H9 (cell line): ENCODE results near the gene KLC1. TPM values are rescaled to one million over a fixed set of nuclear protein-coding genes. Genes with fewer than 3 reads are reported as not detected.

Source experiments
- DNase-seq: peaks from one replicate; pipeline ENCODE4 v3.0.0-alpha.2; 2017
- H2AFZ ChIP-seq: one replicate; pipeline ENCODE4 v1.6.1; 2013; ENCODE audit warnings: mild to moderate bottlenecking, low read length, control low read depth, moderate library complexity
- H2AK5ac ChIP-seq: 2 replicates; pipeline ENCODE4 v1.6.1; 2013; ENCODE audit warnings: low read length, control low read depth, mixed read lengths; ENCODE audit not compliant: insufficient read length
- H2BK120ac ChIP-seq: one replicate; pipeline ENCODE4 v1.6.1; 2013; ENCODE audit warnings: low read depth, mild to moderate bottlenecking, low read length, control low read depth, inconsistent platforms; ENCODE audit not compliant: poor library complexity, severe bottlenecking
- H2BK12ac ChIP-seq: 2 replicates; pipeline ENCODE4 v1.6.1; 2013; ENCODE audit warnings: low read length, control low read depth, mixed read lengths, low read depth; ENCODE audit not compliant: insufficient read length
- H2BK15ac ChIP-seq: 2 replicates; pipeline ENCODE4 v1.6.1; 2013; ENCODE audit warnings: low read depth, low read length, control low read depth
- H2BK20ac ChIP-seq: one replicate; pipeline ENCODE4 v1.6.1; 2013; ENCODE audit warnings: low read depth, mild to moderate bottlenecking, low read length, control low read depth, inconsistent platforms; ENCODE audit not compliant: poor library complexity, severe bottlenecking
- H2BK5ac ChIP-seq: 2 replicates; pipeline ENCODE4 v1.6.1; 2013; ENCODE audit warnings: low read length, control low read depth, mixed read lengths; ENCODE audit not compliant: insufficient read length
- H3K14ac ChIP-seq: 2 replicates; pipeline ENCODE4 v1.6.1; 2013; ENCODE audit warnings: low read length, control low read depth; ENCODE audit not compliant: insufficient read depth
- H3K18ac ChIP-seq: 2 replicates; pipeline ENCODE4 v1.6.1; 2013; ENCODE audit warnings: low read depth, mild to moderate bottlenecking, mixed read lengths, low read length, control low read depth; ENCODE audit not compliant: insufficient read length
- H3K23ac ChIP-seq: 2 replicates; pipeline ENCODE4 v1.6.1; 2013; ENCODE audit warnings: low read length, control low read depth, mixed read lengths, low read depth; ENCODE audit not compliant: insufficient read length
- H3K23me2 ChIP-seq: 2 replicates; pipeline ENCODE4 v1.6.1; 2013; ENCODE audit warnings: low read depth, mild to moderate bottlenecking, mixed read lengths, low read length, control low read depth; ENCODE audit not compliant: insufficient read length, poor library complexity, severe bottlenecking
- H3K27ac ChIP-seq: 2 replicates; pipeline ENCODE4 v1.5.1; 2013; ENCODE audit warnings: low read length, control low read depth, mixed read lengths, low read depth; ENCODE audit not compliant: insufficient read length
- H3K27me3 ChIP-seq: 2 replicates; pipeline ENCODE4 v1.6.1; 2013; ENCODE audit warnings: low read length, control low read depth, inconsistent platforms; ENCODE audit not compliant: insufficient read depth
- H3K4ac ChIP-seq: 2 replicates; pipeline ENCODE4 v1.6.1; 2013; ENCODE audit warnings: low read depth, mild to moderate bottlenecking, control low read depth, inconsistent platforms, low read length, moderate library complexity
- H3K4me1 ChIP-seq: 2 replicates; pipeline ENCODE4 v1.6.1; 2013; ENCODE audit warnings: low read length, control low read depth, inconsistent platforms; ENCODE audit not compliant: insufficient read depth
- H3K4me2 ChIP-seq: 2 replicates; pipeline ENCODE4 v1.6.1; 2013; ENCODE audit warnings: low read length, control low read depth, mixed read lengths; ENCODE audit not compliant: insufficient read length, insufficient read depth
- H3K56ac ChIP-seq: 2 replicates; pipeline ENCODE4 v1.6.1; 2013; ENCODE audit warnings: low read depth, mild to moderate bottlenecking, mixed read lengths, low read length, control low read depth; ENCODE audit not compliant: insufficient read length
- H3K79me1 ChIP-seq: 2 replicates; pipeline ENCODE4 v1.6.1; 2013; ENCODE audit warnings: low read depth, mild to moderate bottlenecking, moderate library complexity, low read length, control low read depth, inconsistent platforms; ENCODE audit not compliant: insufficient read depth, poor library complexity, severe bottlenecking
- H3K79me2 ChIP-seq: 2 replicates; pipeline ENCODE4 v1.6.1; 2013; ENCODE audit warnings: low read length, control low read depth, inconsistent platforms; ENCODE audit not compliant: insufficient read depth
- H3K9ac ChIP-seq: 2 replicates; pipeline ENCODE4 v1.6.1; 2013; ENCODE audit warnings: low read length, control low read depth, mixed read lengths; ENCODE audit not compliant: insufficient read length; ENCODE audit errors: extremely low read depth
- H3K9me3 ChIP-seq: one replicate; pipeline ENCODE4 v1.6.1; 2013; ENCODE audit warnings: low read depth, low read length, inconsistent platforms; ENCODE audit not compliant: control insufficient read depth
- H3T11ph ChIP-seq: one replicate; pipeline ENCODE4 v1.6.1; 2013; ENCODE audit warnings: mild to moderate bottlenecking, low read length, control low read depth, inconsistent platforms
- H4K20me1 ChIP-seq: one replicate; pipeline ENCODE4 v1.6.1; 2013; ENCODE audit not compliant: control insufficient read depth, insufficient read length, insufficient read depth
- H4K5ac ChIP-seq: 2 replicates; pipeline ENCODE4 v1.6.1; 2013; ENCODE audit warnings: low read depth, mild to moderate bottlenecking, mixed read lengths, low read length, control low read depth; ENCODE audit not compliant: insufficient read length
- H4K8ac ChIP-seq: replicated peaks from 2 replicates; pipeline ENCODE4 v1.6.1; 2013; ENCODE audit warnings: low read length, control low read depth, mixed read lengths, low read depth; ENCODE audit not compliant: insufficient read length
- H4K91ac ChIP-seq: 2 replicates; pipeline ENCODE4 v1.6.1; 2013; ENCODE audit warnings: low read depth, mild to moderate bottlenecking, moderate library complexity, mixed read lengths, low read length, control low read depth; ENCODE audit not compliant: insufficient read length
- H3K27ac Mint-ChIP-seq, 3 experiments: 2 replicates in 2 of 3; 3 replicates in 1 of 3; pipeline ENCODE4 v1.8.0; 2020 to 2021; ENCODE audit warnings: mixed read lengths in 3 of 3, mild to moderate bottlenecking in 1 of 3, moderate library complexity in 1 of 3
- H3K27me3 Mint-ChIP-seq: 2 replicates; pipeline ENCODE4 v1.8.0; 2021; ENCODE audit warnings: low read depth, mild to moderate bottlenecking, moderate library complexity, mixed read lengths
- H3K36me3 Mint-ChIP-seq, 3 experiments: 2 replicates in 2 of 3; 3 replicates in 1 of 3; pipeline ENCODE4 v1.8.0; 2020 to 2021; ENCODE audit warnings: low read depth in 3 of 3, mixed read lengths in 3 of 3; ENCODE audit not compliant: insufficient read depth in 1 of 3
- H3K4me1 Mint-ChIP-seq, 2 experiments: 2 replicates each; pipeline ENCODE4 v1.8.0; 2020; ENCODE audit warnings: mixed read lengths in 2 of 2
- H3K4me3 Mint-ChIP-seq, 2 experiments: 2 replicates in 1 of 2; 3 replicates in 1 of 2; pipeline ENCODE4 v1.8.0; 2020 to 2021; ENCODE audit warnings: mild to moderate bottlenecking in 2 of 2, mixed read lengths in 2 of 2, moderate library complexity in 1 of 2
- H3K9me3 Mint-ChIP-seq, 2 experiments: 2 replicates in 1 of 2; 3 replicates in 1 of 2; pipeline ENCODE4 v1.8.0; 2020; ENCODE audit warnings: mild to moderate bottlenecking in 2 of 2, mixed read lengths in 2 of 2, moderate library complexity in 1 of 2
- CTCF ChIP-seq: fragments of 200-600 bp; sonication (generic); conservative IDR thresholded peaks from 3 replicates; pipeline ENCODE4 v1.8.0; 2021; ENCODE audit warnings: antibody characterized with exemption, mild to moderate bottlenecking
- WGBS: extraction: QIAGEN DNeasy Blood & Tissue Kit; methylation state at CpG from one replicate; pipeline ENCODE4 v1.1.7; 2013; ENCODE audit warnings: missing lambda C conversion rate, low lambda C conversion rate, mixed read lengths; ENCODE audit not compliant: insufficient read length; ENCODE audit errors: extremely low coverage; 5-methylcytosine and 5-hydroxymethylcytosine counted together
- total RNA-seq: library from RNA; stranded (reverse); gene quantifications from 2 replicates; pipeline ENCODE4 v1.2.1, GENCODE V29; 2021

Gene KLC1
- total RNA-seq, 1 experiment from 2014 or later: 143 TPM

- Histone ChIP-seq H3K23me2 (no peaks in the 10 kb centered on the region), H2BK12ac (no peak overlapping the region), H3K4me2 (no peak overlapping the region), H3K4ac (no peak overlapping the region), H3K27ac (no peak overlapping the region), H2BK5ac (no peak overlapping the region), H3K4me1 (no peaks in the 10 kb centered on the region), H2AK5ac (no peak overlapping the region), H3K18ac (no peak overlapping the region), H4K5ac (no peak overlapping the region), H4K91ac (no peak overlapping the region), H4K8ac (no peak overlapping the region), H2BK15ac (no peak overlapping the region), H2BK20ac (no peak overlapping the region), H2AFZ (no peak overlapping the region), H3K9ac (no peak overlapping the region), H3K27me3 (no peaks in the 10 kb centered on the region), H3T11ph (no peak overlapping the region), H3K79me1 (peaks cover 9% of the 10 kb centered on the region), H3K56ac (no peak overlapping the region), H3K79me2 (peaks cover 7% of the 10 kb centered on the region; the same call in 1 of the 2 replicates), H3K14ac (no peak overlapping the region), H3K9me3 (no peaks in the 10 kb centered on the region), H4K20me1 (no peaks in the 10 kb centered on the region), H3K23ac (no peak overlapping the region), H2BK120ac (no peak overlapping the region)
- H3K4me1 Mint-ChIP-seq: no peaks in the 10 kb centered on the region
- no CpG with 5 or more reads among the region's 7 CpGs for WGBS
- no peak for DNase-seq
- H3K9me3 Mint-ChIP-seq: no peaks in the 10 kb centered on the region
- no peak for TF ChIP-seq CTCF
- no peaks in the 10 kb centered on the region for H3K27me3 Mint-ChIP-seq
- H3K36me3 Mint-ChIP-seq: peaks cover 14 to 37% (median 28%) of the 10 kb centered on the region in 3 experiments; a peak in 6 of 7 replicates
- H3K4me3 Mint-ChIP-seq: no peak overlapping the region
- no peak overlapping the region for H3K27ac Mint-ChIP-seq
These were observed 22.6 kb downstream of the KLC1 start for GRCh38 chr14:103651585-103651984.
